ENCODE measurements around the gene SULF2.

DNA sequence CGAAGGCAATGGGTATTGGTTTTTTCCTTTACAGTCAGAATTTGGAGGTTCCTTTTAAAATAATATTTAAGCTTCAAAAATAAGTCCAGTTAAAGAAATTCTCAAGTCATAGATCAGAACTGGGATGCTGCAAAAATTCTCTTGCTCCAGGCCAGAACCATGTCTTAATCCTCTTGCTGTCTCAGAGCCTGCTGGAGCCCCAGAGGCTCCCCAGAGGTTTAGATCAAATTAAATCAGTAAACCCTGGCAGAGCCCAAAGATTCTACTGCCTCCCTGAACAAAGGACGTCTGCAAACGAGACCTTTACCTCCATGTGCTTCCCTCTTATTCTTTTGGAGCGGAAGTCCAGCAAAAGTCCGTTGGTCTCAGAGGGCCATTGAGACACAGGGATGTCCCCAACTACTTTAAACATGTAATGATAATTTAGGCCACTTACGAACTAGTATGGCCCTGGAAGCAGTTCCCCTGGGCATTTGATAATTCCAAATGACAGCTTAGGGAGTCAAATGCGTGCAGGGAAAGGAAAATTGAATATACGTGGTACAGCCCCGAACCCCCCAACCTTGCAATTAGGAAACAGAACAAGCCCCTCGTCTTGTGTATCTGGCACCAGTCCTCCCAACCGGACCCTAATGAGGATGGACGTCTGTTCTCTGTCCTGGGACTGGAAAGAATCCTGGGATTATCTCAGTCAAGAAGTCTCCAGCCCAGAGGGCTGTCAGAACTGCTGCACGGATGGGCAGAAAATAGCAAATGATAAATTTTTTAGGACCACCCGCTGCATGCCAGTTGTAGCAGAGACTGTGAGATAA is 31.5 kb downstream of the SULF2 start:
- TF ChIP-seq, protein P1, sequence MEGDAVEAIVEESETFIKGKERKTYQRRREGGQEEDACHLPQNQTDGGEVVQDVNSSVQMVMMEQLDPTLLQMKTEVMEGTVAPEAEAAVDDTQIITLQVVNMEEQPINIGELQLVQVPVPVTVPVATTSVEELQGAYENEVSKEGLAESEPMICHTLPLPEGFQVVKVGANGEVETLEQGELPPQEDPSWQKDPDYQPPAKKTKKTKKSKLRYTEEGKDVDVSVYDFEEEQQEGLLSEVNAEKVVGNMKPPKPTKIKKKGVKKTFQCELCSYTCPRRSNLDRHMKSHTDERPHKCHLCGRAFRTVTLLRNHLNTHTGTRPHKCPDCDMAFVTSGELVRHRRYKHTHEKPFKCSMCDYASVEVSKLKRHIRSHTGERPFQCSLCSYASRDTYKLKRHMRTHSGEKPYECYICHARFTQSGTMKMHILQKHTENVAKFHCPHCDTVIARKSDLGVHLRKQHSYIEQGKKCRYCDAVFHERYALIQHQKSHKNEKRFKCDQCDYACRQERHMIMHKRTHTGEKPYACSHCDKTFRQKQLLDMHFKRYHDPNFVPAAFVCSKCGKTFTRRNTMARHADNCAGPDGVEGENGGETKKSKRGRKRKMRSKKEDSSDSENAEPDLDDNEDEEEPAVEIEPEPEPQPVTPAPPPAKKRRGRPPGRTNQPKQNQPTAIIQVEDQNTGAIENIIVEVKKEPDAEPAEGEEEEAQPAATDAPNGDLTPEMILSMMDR (IDR thresholded peaks at IDR 0.05): no peak
- no peak for TF ChIP-seq POLR2AphosphoS5 (IDR thresholded peaks at IDR 0.05)
- no peak for TF ChIP-seq POLR2A (IDR thresholded peaks at IDR 0.05)
